ENCODE data around the gene ATP5ME. TPM values are rescaled to one million over a fixed set of nuclear protein-coding genes. Genes with fewer than 3 reads are reported as not detected.

ATP5ME gene
- polyA plus RNA-seq, 1 of the 3 experiments (the other 2 are of a cell fraction) = 1,185 TPM

DNA sequence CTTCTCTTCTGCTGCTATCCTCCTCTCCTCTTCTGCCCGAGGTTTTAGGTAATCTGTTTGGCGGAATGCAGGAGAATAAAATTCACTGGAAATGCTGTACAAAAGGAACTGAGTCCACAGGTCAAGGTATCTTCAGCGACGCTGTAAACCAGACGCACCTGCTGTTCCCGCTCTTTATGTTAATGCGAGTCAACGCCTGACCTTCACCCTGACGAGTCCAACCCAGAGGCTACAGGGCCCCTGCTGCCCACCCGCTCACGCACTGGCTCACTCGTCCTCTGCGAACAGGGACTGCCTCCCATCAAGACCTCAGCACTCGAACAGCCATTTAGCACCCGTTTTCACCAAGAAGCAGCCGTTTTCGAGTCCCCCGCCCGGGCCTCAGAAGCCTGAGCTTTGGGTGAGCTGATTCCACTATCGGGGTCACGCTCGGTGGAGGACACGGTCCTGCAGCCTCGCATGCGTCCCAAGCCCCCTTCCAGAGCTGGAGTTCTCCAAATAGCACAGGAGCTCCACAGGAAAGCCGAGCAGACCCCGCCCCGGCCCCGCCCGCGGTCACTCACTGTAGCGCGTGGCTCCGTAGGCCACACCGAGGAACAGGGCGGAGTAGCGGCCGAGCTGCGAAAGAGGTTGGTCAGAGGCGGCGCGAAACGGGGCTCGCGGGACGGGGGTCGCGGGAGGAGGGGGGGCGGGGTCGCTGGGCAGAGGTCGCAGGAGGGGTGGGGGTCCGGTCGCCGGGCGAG, 556 bp downstream of the ATP5ME start:
- 18% methylated on average over 21 of the region's 55 CpGs for WGBS (ENCODE audit: low lambda C conversion rate)
- H3K9me3 ChIP-seq = no peaks in the 10 kb centered on the region
- H2AFZ ChIP-seq (ENCODE audit: low read depth) = peak overlapping the region; percentile 47; the same call in 1 of the 2 replicates
- no peak for DNase-seq
- no peaks in the 10 kb centered on the region for H3F3A ChIP-seq (replicated peaks; ENCODE audit: insufficient read depth)
- TF ChIP-seq FOXM1 (IDR thresholded peaks at IDR 0.05; ENCODE audit: low read depth) (no peak), NRF1 (IDR thresholded peaks at IDR 0.05; ENCODE audit: low read depth, low read length) (no peak), GATA2 (CRISPR knock-in tag; IDR thresholded peaks at IDR 0.05) (no peak), REST (IDR thresholded peaks at IDR 0.05; ENCODE audit: low read depth, low read length) (no peak), USF1 (IDR thresholded peaks at IDR 0.05; ENCODE audit: borderline replicate concordance, low read depth) (no peak), SIN3A (IDR thresholded peaks at IDR 0.05; ENCODE audit: borderline replicate concordance, low read depth, low read length) (no peak), EZH2phosphoT487 (IDR thresholded peaks at IDR 0.05; ENCODE audit: borderline replicate concordance, low read depth) (no peak), ELF1 (IDR thresholded peaks at IDR 0.05) (no peak)
- ChIA-PET POLR2A (interaction anchor here (1.0 to 2.5 kb wide), 2 partner anchors 8 to 9 kb away, joined by 4 to 24 read pairs; no protein-coding TSS in a partner anchor), CTCF (interaction anchor here (0.6 to 2.8 kb wide), 8 partner anchors 9 to 113 kb away, joined by 3 to 20 read pairs (median 4); no protein-coding TSS in a partner anchor)
- no peaks in the 10 kb centered on the region for H3K27me3 ChIP-seq (ENCODE audit: insufficient read depth)
- H3K79me2 ChIP-seq (ENCODE audit: insufficient read depth) = peaks cover 28% of the 10 kb centered on the region
- no peaks in the 10 kb centered on the region for H4K20me1 ChIP-seq (ENCODE audit: insufficient read depth)
- H3K36me3 ChIP-seq (replicated peaks in 1 of 2; ENCODE audit: control insufficient read depth in 1 of 2, insufficient read depth in 2 of 2, low read length in 1 of 2) = peaks cover 13 to 18% of the 10 kb centered on the region in 2 experiments
- peaks cover 6 to 22% of the 10 kb centered on the region in 2 experiments; a peak in 1 of 4 replicates for H3K4me1 ChIP-seq (ENCODE audit: control insufficient read depth in 1 of 2, insufficient read depth in 2 of 2, low read depth in 1 of 2, low read length in 1 of 2)
- no peaks in the 10 kb centered on the region for H3K9me2 ChIP-seq
- H3K9ac ChIP-seq = peak overlapping the region; percentile 77
- peak overlapping the region in 1 of 2 experiments; percentile 35; a peak in 2 of 4 replicates for H3K27ac ChIP-seq (ENCODE audit: low read depth in 2 of 2, low read length in 1 of 2)
- peak overlapping the region; percentile 98 for H3K4me2 ChIP-seq
- H3K4me3 ChIP-seq (ENCODE audit: low read depth in 2 of 2, low read length in 1 of 2) = peak overlapping the region; percentile 87 to 95

DNA sequence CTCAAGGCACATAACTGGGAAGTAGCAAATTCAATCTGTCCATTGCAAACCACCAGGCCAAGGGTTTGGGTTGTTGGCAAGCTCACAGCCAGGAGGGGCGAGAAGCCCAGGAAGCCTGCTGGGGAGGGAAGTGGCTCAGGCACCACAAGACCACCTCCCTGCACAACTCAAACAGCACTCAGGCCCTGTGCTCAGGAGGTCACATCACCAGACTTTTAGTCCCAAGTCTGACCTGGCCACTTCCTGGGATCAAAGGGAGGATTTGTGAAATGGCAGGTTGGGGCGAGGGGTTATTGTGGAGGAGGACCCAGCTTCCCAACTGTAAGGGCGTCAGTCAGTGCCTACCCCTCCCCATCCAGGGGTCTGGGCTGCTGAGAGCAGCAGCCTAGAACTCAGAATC, 2.3 kb downstream of the ATP5ME start:
- Histone ChIP-seq H4K20me1 (ENCODE audit: insufficient read depth) (no peaks in the 10 kb centered on the region), H2AFZ (ENCODE audit: low read depth) (no peak overlapping the region), H3K4me3 (ENCODE audit: low read depth in 2 of 2, low read length in 1 of 2) (no peak overlapping the region), H3K27ac (ENCODE audit: low read depth in 2 of 2, low read length in 1 of 2) (no peak overlapping the region), H3K4me2 (no peak overlapping the region), H3K9me3 (no peaks in the 10 kb centered on the region), H3K9ac (no peak overlapping the region), H3F3A (replicated peaks; ENCODE audit: insufficient read depth) (no peaks in the 10 kb centered on the region), H3K79me2 (ENCODE audit: insufficient read depth) (peaks cover 28% of the 10 kb centered on the region), H3K9me2 (no peaks in the 10 kb centered on the region), H3K4me1 (ENCODE audit: control insufficient read depth in 1 of 2, insufficient read depth in 2 of 2, low read depth in 1 of 2, low read length in 1 of 2) (peaks cover 6 to 17% of the 10 kb centered on the region in 2 experiments; a peak in 1 of 4 replicates), H3K36me3 (replicated peaks in 1 of 2; ENCODE audit: control insufficient read depth in 1 of 2, insufficient read depth in 2 of 2, low read length in 1 of 2) (peaks cover 13 to 18% of the 10 kb centered on the region in 2 experiments), H3K27me3 (ENCODE audit: insufficient read depth) (no peaks in the 10 kb centered on the region)
- WGBS (ENCODE audit: low lambda C conversion rate) = 100% methylated on average over 2 of the region's 3 CpGs
- no peak for DNase-seq
- ChIA-PET CTCF (interaction anchor here (0.8 to 1.4 kb wide), 3 partner anchors 9 to 13 kb away, joined by 3 to 4 read pairs (median 3); no protein-coding TSS in a partner anchor), POLR2A (interaction anchor here (1.8 kb wide), 1 partner anchor 8 kb away, joined by 6 read pairs; no protein-coding TSS in a partner anchor)
- TF ChIP-seq PBX3 (IDR thresholded peaks at IDR 0.05) (no peak), TAF1 (IDR thresholded peaks at IDR 0.05; ENCODE audit: borderline replicate concordance, low read depth, low read length) (no peak), RXRA (IDR thresholded peaks at IDR 0.05; ENCODE audit: borderline replicate concordance, low read depth) (no peak), RFX5 (IDR thresholded peaks at IDR 0.05; ENCODE audit: low read length) (no peak), TEAD4 (IDR thresholded peaks at IDR 0.05; ENCODE audit: borderline replicate concordance, insufficient read depth) (no peak), SMC3 (IDR thresholded peaks at IDR 0.05; ENCODE audit: low read depth, low read length) (no peak), IRF3 (IDR thresholded peaks at IDR 0.05; ENCODE audit: low read depth, low read length) (no peak), TCF12 (IDR thresholded peaks at IDR 0.05) (no peak), CHD2 (IDR thresholded peaks at IDR 0.05; ENCODE audit: low read length, partially characterized antibody) (no peak), FOXJ3 (CRISPR knock-in tag; IDR thresholded peaks at IDR 0.05) (no peak)
- TF ChIP-seq, protein P1, sequence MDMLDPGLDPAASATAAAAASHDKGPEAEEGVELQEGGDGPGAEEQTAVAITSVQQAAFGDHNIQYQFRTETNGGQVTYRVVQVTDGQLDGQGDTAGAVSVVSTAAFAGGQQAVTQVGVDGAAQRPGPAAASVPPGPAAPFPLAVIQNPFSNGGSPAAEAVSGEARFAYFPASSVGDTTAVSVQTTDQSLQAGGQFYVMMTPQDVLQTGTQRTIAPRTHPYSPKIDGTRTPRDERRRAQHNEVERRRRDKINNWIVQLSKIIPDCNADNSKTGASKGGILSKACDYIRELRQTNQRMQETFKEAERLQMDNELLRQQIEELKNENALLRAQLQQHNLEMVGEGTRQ (IDR thresholded peaks at IDR 0.05; ENCODE audit: borderline replicate concordance, low read depth, low read length) = no peak

All from SK-N-SH (cell line).